H9 (cell line): ENCODE measurements around the gene CDH4. TPM values are rescaled to one million over a fixed set of nuclear protein-coding genes. Genes with fewer than 3 reads are reported as not detected.

Experiments
- DNase-seq: peaks from one replicate; pipeline ENCODE4 v3.0.0-alpha.2; 2017
- H2AFZ ChIP-seq: one replicate; pipeline ENCODE4 v1.6.1; 2013; ENCODE audit warnings: mild to moderate bottlenecking, low read length, control low read depth, moderate library complexity
- H2AK5ac ChIP-seq: 2 replicates; pipeline ENCODE4 v1.6.1; 2013; ENCODE audit warnings: low read length, control low read depth, mixed read lengths; ENCODE audit not compliant: insufficient read length
- H2BK120ac ChIP-seq: one replicate; pipeline ENCODE4 v1.6.1; 2013; ENCODE audit warnings: low read depth, mild to moderate bottlenecking, low read length, control low read depth, inconsistent platforms; ENCODE audit not compliant: poor library complexity, severe bottlenecking
- H2BK12ac ChIP-seq: 2 replicates; pipeline ENCODE4 v1.6.1; 2013; ENCODE audit warnings: low read length, control low read depth, mixed read lengths, low read depth; ENCODE audit not compliant: insufficient read length
- H2BK15ac ChIP-seq: 2 replicates; pipeline ENCODE4 v1.6.1; 2013; ENCODE audit warnings: low read depth, low read length, control low read depth
- H2BK20ac ChIP-seq: one replicate; pipeline ENCODE4 v1.6.1; 2013; ENCODE audit warnings: low read depth, mild to moderate bottlenecking, low read length, control low read depth, inconsistent platforms; ENCODE audit not compliant: poor library complexity, severe bottlenecking
- H2BK5ac ChIP-seq: 2 replicates; pipeline ENCODE4 v1.6.1; 2013; ENCODE audit warnings: low read length, control low read depth, mixed read lengths; ENCODE audit not compliant: insufficient read length
- H3K14ac ChIP-seq: 2 replicates; pipeline ENCODE4 v1.6.1; 2013; ENCODE audit warnings: low read length, control low read depth; ENCODE audit not compliant: insufficient read depth
- H3K18ac ChIP-seq: 2 replicates; pipeline ENCODE4 v1.6.1; 2013; ENCODE audit warnings: low read depth, mild to moderate bottlenecking, mixed read lengths, low read length, control low read depth; ENCODE audit not compliant: insufficient read length
- H3K23ac ChIP-seq: 2 replicates; pipeline ENCODE4 v1.6.1; 2013; ENCODE audit warnings: low read length, control low read depth, mixed read lengths, low read depth; ENCODE audit not compliant: insufficient read length
- H3K23me2 ChIP-seq: 2 replicates; pipeline ENCODE4 v1.6.1; 2013; ENCODE audit warnings: low read depth, mild to moderate bottlenecking, mixed read lengths, low read length, control low read depth; ENCODE audit not compliant: insufficient read length, poor library complexity, severe bottlenecking
- H3K27ac ChIP-seq: 2 replicates; pipeline ENCODE4 v1.5.1; 2013; ENCODE audit warnings: low read length, control low read depth, mixed read lengths, low read depth; ENCODE audit not compliant: insufficient read length
- H3K27me3 ChIP-seq: 2 replicates; pipeline ENCODE4 v1.6.1; 2013; ENCODE audit warnings: low read length, control low read depth, inconsistent platforms; ENCODE audit not compliant: insufficient read depth
- H3K4ac ChIP-seq: 2 replicates; pipeline ENCODE4 v1.6.1; 2013; ENCODE audit warnings: low read depth, mild to moderate bottlenecking, control low read depth, inconsistent platforms, low read length, moderate library complexity
- H3K4me1 ChIP-seq: 2 replicates; pipeline ENCODE4 v1.6.1; 2013; ENCODE audit warnings: low read length, control low read depth, inconsistent platforms; ENCODE audit not compliant: insufficient read depth
- H3K4me2 ChIP-seq: 2 replicates; pipeline ENCODE4 v1.6.1; 2013; ENCODE audit warnings: low read length, control low read depth, mixed read lengths; ENCODE audit not compliant: insufficient read length, insufficient read depth
- H3K56ac ChIP-seq: 2 replicates; pipeline ENCODE4 v1.6.1; 2013; ENCODE audit warnings: low read depth, mild to moderate bottlenecking, mixed read lengths, low read length, control low read depth; ENCODE audit not compliant: insufficient read length
- H3K79me1 ChIP-seq: 2 replicates; pipeline ENCODE4 v1.6.1; 2013; ENCODE audit warnings: low read depth, mild to moderate bottlenecking, moderate library complexity, low read length, control low read depth, inconsistent platforms; ENCODE audit not compliant: insufficient read depth, poor library complexity, severe bottlenecking
- H3K79me2 ChIP-seq: 2 replicates; pipeline ENCODE4 v1.6.1; 2013; ENCODE audit warnings: low read length, control low read depth, inconsistent platforms; ENCODE audit not compliant: insufficient read depth
- H3K9ac ChIP-seq: 2 replicates; pipeline ENCODE4 v1.6.1; 2013; ENCODE audit warnings: low read length, control low read depth, mixed read lengths; ENCODE audit not compliant: insufficient read length; ENCODE audit errors: extremely low read depth
- H3K9me3 ChIP-seq: one replicate; pipeline ENCODE4 v1.6.1; 2013; ENCODE audit warnings: low read depth, low read length, inconsistent platforms; ENCODE audit not compliant: control insufficient read depth
- H3T11ph ChIP-seq: one replicate; pipeline ENCODE4 v1.6.1; 2013; ENCODE audit warnings: mild to moderate bottlenecking, low read length, control low read depth, inconsistent platforms
- H4K20me1 ChIP-seq: one replicate; pipeline ENCODE4 v1.6.1; 2013; ENCODE audit not compliant: control insufficient read depth, insufficient read length, insufficient read depth
- H4K5ac ChIP-seq: 2 replicates; pipeline ENCODE4 v1.6.1; 2013; ENCODE audit warnings: low read depth, mild to moderate bottlenecking, mixed read lengths, low read length, control low read depth; ENCODE audit not compliant: insufficient read length
- H4K8ac ChIP-seq: replicated peaks from 2 replicates; pipeline ENCODE4 v1.6.1; 2013; ENCODE audit warnings: low read length, control low read depth, mixed read lengths, low read depth; ENCODE audit not compliant: insufficient read length
- H4K91ac ChIP-seq: 2 replicates; pipeline ENCODE4 v1.6.1; 2013; ENCODE audit warnings: low read depth, mild to moderate bottlenecking, moderate library complexity, mixed read lengths, low read length, control low read depth; ENCODE audit not compliant: insufficient read length
- H3K27ac Mint-ChIP-seq, 3 experiments: 2 replicates in 2 of 3; 3 replicates in 1 of 3; pipeline ENCODE4 v1.8.0; 2020 to 2021; ENCODE audit warnings: mixed read lengths in 3 of 3, mild to moderate bottlenecking in 1 of 3, moderate library complexity in 1 of 3
- H3K27me3 Mint-ChIP-seq: 2 replicates; pipeline ENCODE4 v1.8.0; 2021; ENCODE audit warnings: low read depth, mild to moderate bottlenecking, moderate library complexity, mixed read lengths
- H3K36me3 Mint-ChIP-seq, 3 experiments: 2 replicates in 2 of 3; 3 replicates in 1 of 3; pipeline ENCODE4 v1.8.0; 2020 to 2021; ENCODE audit warnings: low read depth in 3 of 3, mixed read lengths in 3 of 3; ENCODE audit not compliant: insufficient read depth in 1 of 3
- H3K4me1 Mint-ChIP-seq, 2 experiments: 2 replicates each; pipeline ENCODE4 v1.8.0; 2020; ENCODE audit warnings: mixed read lengths in 2 of 2
- H3K4me3 Mint-ChIP-seq, 2 experiments: 2 replicates in 1 of 2; 3 replicates in 1 of 2; pipeline ENCODE4 v1.8.0; 2020 to 2021; ENCODE audit warnings: mild to moderate bottlenecking in 2 of 2, mixed read lengths in 2 of 2, moderate library complexity in 1 of 2
- H3K9me3 Mint-ChIP-seq, 2 experiments: 2 replicates in 1 of 2; 3 replicates in 1 of 2; pipeline ENCODE4 v1.8.0; 2020; ENCODE audit warnings: mild to moderate bottlenecking in 2 of 2, mixed read lengths in 2 of 2, moderate library complexity in 1 of 2
- CTCF ChIP-seq: fragments of 200-600 bp; sonication (generic); conservative IDR thresholded peaks from 3 replicates; pipeline ENCODE4 v1.8.0; 2021; ENCODE audit warnings: antibody characterized with exemption, mild to moderate bottlenecking
- WGBS: extraction: QIAGEN DNeasy Blood & Tissue Kit; methylation state at CpG from one replicate; pipeline ENCODE4 v1.1.7; 2013; ENCODE audit warnings: missing lambda C conversion rate, low lambda C conversion rate, mixed read lengths; ENCODE audit not compliant: insufficient read length; ENCODE audit errors: extremely low coverage; 5-methylcytosine and 5-hydroxymethylcytosine counted together
- total RNA-seq: library from RNA; stranded (reverse); gene quantifications from 2 replicates; pipeline ENCODE4 v1.2.1, GENCODE V29; 2021

The CDH4 gene
- total RNA-seq, 1 experiment from 2014 or later: 3.0 TPM

- Histone ChIP-seq H3K27ac (no peak overlapping the region), H3K56ac (no peak overlapping the region), H3K14ac (no peak overlapping the region), H2AK5ac (no peak overlapping the region), H4K91ac (no peak overlapping the region), H3K9me3 (no peaks in the 10 kb centered on the region), H4K20me1 (no peaks in the 10 kb centered on the region), H3K23me2 (no peaks in the 10 kb centered on the region), H2AFZ (no peak overlapping the region), H3K9ac (no peak overlapping the region), H2BK12ac (no peak overlapping the region), H3K18ac (no peak overlapping the region), H2BK120ac (no peak overlapping the region), H3K23ac (no peak overlapping the region), H2BK15ac (no peak overlapping the region), H3K27me3 (peaks cover 12% of the 10 kb centered on the region; the same call in 1 of the 2 replicates), H3K4me2 (no peak overlapping the region), H3K4ac (no peak overlapping the region), H4K5ac (no peak overlapping the region), H4K8ac (no peak overlapping the region), H3T11ph (no peak overlapping the region), H3K4me1 (no peaks in the 10 kb centered on the region), H3K79me1 (no peaks in the 10 kb centered on the region), H2BK5ac (no peak overlapping the region), H2BK20ac (no peak overlapping the region), H3K79me2 (no peaks in the 10 kb centered on the region)
- WGBS: no CpG with 5 or more reads among the region's 8 CpGs
- H3K4me3 Mint-ChIP-seq: no peak overlapping the region
- no peak overlapping the region; a peak in 1 of 7 replicates for H3K27ac Mint-ChIP-seq
- no peaks in the 10 kb centered on the region; a peak in 2 of 7 replicates for H3K36me3 Mint-ChIP-seq
- no peak for TF ChIP-seq CTCF
- H3K27me3 Mint-ChIP-seq: peaks cover 88% of the 10 kb centered on the region
- H3K9me3 Mint-ChIP-seq: peaks cover 3 to 9% of the 10 kb centered on the region in 2 experiments; a peak in 4 of 5 replicates
- DNase-seq: no peak
- no peaks in the 10 kb centered on the region for H3K4me1 Mint-ChIP-seq
Measured at GRCh38 chr20:61204206-61204605, 47.9 kb upstream of the CDH4 start.
